ENCODE data around the gene PTPRE.

PTPRE gene

DNA sequence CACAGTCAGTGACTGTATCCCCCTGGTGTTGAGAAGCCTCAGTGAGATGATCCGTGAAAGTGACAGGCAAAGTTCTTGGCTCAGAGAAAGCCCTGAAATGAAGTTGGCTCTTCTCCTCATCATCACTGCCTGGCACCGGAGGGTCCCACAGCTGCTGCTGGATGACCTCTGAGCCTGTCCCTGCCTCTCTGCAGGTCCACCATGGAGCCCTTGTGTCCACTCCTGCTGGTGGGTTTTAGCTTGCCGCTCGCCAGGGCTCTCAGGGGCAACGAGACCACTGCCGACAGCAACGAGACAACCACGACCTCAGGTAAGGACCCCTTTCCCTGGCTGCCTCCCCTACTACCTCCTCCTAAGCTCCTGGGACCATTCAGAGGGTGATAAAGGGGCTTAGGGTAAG, 133.8 kb downstream of the PTPRE start (continued):
- TF ChIP-seq GLI2 (tag by site-specific recombination; IDR thresholded peaks at IDR 0.05; ENCODE audit: borderline replicate concordance, low read depth) (no peak), ZNF157 (tag by site-specific recombination; IDR thresholded peaks at IDR 0.05) (no peak), EGR2 (tag by site-specific recombination; IDR thresholded peaks at IDR 0.05; ENCODE audit: low read depth) (no peak), MEIS1 (CRISPR knock-in tag; IDR thresholded peaks at IDR 0.05; ENCODE audit: borderline replicate concordance) (no peak)

DNA sequence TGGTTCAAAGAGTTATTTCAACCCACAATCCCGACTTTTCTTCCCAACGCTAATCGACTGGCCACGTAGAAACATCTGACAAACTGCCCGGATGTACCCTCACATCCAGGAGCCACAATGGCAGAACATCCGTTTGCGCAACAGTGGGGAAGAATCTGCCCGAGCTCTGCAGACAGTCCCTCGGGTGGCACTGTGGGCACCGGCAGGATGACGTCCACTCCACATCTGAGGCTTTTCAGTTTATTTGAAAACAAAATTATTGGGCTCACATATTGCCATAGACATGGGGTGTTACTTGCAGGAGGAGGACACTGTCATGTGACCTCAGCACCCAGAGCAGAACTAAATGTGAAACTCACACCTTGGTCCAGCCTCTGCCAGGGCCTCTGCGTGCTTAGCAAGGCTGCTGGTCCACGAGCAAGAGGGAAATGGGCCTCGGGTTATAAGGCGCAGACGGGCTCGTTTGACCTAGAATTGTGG, 135.3 kb downstream of the PTPRE start:
- H3K27ac ChIP-seq (ENCODE audit: extremely low read depth, low read depth, low read length), result no peak overlapping the region

More for the DNA sequence above, 135.3 kb downstream of the PTPRE start:
- ChIA-PET POLR2A (no interaction called here), CTCF (interaction anchor here (0.6 kb wide), 1 partner anchor 189 kb away, joined by 3 read pairs; no protein-coding TSS in a partner anchor)
- Histone ChIP-seq H3K9me3 (ENCODE audit: control insufficient read depth, insufficient read depth, low read depth, low read length) (no peaks in the 10 kb centered on the region), H3K36me3 (ENCODE audit: control insufficient read depth in 2 of 2, insufficient read depth in 1 of 2, low read length in 2 of 2) (no peaks in the 10 kb centered on the region), H3K4me1 (ENCODE audit: control insufficient read depth, insufficient read depth, low read length) (no peaks in the 10 kb centered on the region; the same call in 1 of the 2 replicates), H3K4me3 (ENCODE audit: low read depth, low read length) (no peak overlapping the region)
- TF ChIP-seq ZNF175 (tag by site-specific recombination; IDR thresholded peaks at IDR 0.05), result no peak
- no peak for TF ChIP-seq ZNF747 (tag by site-specific recombination; IDR thresholded peaks at IDR 0.05)
- TF ChIP-seq ZNF133 (tag by site-specific recombination; IDR thresholded peaks at IDR 0.05), result no peak
- TF ChIP-seq ZNF366 (tag by site-specific recombination; conservative IDR thresholded peaks at IDR 0.05), result no peak
- no peak for TF ChIP-seq ZNF571 (tag by site-specific recombination; IDR thresholded peaks at IDR 0.05)
- TF ChIP-seq, protein P1, sequence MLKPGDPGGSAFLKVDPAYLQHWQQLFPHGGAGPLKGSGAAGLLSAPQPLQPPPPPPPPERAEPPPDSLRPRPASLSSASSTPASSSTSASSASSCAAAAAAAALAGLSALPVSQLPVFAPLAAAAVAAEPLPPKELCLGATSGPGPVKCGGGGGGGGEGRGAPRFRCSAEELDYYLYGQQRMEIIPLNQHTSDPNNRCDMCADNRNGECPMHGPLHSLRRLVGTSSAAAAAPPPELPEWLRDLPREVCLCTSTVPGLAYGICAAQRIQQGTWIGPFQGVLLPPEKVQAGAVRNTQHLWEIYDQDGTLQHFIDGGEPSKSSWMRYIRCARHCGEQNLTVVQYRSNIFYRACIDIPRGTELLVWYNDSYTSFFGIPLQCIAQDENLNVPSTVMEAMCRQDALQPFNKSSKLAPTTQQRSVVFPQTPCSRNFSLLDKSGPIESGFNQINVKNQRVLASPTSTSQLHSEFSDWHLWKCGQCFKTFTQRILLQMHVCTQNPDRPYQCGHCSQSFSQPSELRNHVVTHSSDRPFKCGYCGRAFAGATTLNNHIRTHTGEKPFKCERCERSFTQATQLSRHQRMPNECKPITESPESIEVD (tag by site-specific recombination; IDR thresholded peaks at IDR 0.05), result no peak
- TF ChIP-seq ZFHX2 (tag by site-specific recombination; conservative IDR thresholded peaks at IDR 0.05), result no peak
- TF ChIP-seq, protein P2, sequence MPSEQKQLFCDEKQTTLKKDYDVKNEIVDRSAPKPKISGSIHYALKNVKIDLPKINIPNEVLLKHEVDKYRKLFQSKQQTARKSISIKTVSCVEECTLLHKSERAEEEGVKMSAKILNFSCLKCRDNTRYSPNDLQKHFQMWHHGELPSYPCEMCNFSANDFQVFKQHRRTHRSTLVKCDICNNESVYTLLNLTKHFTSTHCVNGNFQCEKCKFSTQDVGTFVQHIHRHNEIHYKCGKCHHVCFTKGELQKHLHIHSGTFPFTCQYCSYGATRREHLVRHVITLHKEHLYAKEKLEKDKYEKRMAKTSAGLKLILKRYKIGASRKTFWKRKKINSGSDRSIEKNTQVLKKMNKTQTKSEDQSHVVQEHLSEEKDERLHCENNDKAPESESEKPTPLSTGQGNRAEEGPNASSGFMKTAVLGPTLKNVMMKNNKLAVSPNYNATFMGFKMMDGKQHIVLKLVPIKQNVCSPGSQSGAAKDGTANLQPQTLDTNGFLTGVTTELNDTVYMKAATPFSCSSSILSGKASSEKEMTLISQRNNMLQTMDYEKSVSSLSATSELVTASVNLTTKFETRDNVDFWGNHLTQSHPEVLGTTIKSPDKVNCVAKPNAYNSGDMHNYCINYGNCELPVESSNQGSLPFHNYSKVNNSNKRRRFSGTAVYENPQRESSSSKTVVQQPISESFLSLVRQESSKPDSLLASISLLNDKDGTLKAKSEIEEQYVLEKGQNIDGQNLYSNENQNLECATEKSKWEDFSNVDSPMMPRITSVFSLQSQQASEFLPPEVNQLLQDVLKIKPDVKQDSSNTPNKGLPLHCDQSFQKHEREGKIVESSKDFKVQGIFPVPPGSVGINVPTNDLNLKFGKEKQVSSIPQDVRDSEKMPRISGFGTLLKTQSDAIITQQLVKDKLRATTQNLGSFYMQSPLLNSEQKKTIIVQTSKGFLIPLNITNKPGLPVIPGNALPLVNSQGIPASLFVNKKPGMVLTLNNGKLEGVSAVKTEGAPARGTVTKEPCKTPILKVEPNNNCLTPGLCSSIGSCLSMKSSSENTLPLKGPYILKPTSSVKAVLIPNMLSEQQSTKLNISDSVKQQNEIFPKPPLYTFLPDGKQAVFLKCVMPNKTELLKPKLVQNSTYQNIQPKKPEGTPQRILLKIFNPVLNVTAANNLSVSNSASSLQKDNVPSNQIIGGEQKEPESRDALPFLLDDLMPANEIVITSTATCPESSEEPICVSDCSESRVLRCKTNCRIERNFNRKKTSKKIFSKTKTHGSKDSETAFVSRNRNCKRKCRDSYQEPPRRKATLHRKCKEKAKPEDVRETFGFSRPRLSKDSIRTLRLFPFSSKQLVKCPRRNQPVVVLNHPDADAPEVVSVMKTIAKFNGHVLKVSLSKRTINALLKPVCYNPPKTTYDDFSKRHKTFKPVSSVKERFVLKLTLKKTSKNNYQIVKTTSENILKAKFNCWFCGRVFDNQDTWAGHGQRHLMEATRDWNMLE (tag by site-specific recombination; conservative IDR thresholded peaks at IDR 0.05; ENCODE audit: low read depth), result no peak
- TF ChIP-seq FEZF1 (tag by site-specific recombination; IDR thresholded peaks at IDR 0.05), result no peak
- no peak for TF ChIP-seq ZNF211 (tag by site-specific recombination; IDR thresholded peaks at IDR 0.05; ENCODE audit: low read depth)
- TF ChIP-seq, protein P3, sequence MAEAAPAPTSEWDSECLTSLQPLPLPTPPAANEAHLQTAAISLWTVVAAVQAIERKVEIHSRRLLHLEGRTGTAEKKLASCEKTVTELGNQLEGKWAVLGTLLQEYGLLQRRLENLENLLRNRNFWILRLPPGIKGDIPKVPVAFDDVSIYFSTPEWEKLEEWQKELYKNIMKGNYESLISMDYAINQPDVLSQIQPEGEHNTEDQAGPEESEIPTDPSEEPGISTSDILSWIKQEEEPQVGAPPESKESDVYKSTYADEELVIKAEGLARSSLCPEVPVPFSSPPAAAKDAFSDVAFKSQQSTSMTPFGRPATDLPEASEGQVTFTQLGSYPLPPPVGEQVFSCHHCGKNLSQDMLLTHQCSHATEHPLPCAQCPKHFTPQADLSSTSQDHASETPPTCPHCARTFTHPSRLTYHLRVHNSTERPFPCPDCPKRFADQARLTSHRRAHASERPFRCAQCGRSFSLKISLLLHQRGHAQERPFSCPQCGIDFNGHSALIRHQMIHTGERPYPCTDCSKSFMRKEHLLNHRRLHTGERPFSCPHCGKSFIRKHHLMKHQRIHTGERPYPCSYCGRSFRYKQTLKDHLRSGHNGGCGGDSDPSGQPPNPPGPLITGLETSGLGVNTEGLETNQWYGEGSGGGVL (tag by site-specific recombination; IDR thresholded peaks at IDR 0.05), result no peak
- TF ChIP-seq ZNF354C (tag by site-specific recombination; IDR thresholded peaks at IDR 0.05; ENCODE audit: borderline replicate concordance, low read depth), result no peak
- TF ChIP-seq ZSCAN23 (tag by site-specific recombination; IDR thresholded peaks at IDR 0.05), result no peak
- TF ChIP-seq ZNF843 (tag by site-specific recombination; IDR thresholded peaks at IDR 0.05), result no peak
- no peak for TF ChIP-seq BCL11B (tag by site-specific recombination; IDR thresholded peaks at IDR 0.05; ENCODE audit: low read depth)
- no peak for TF ChIP-seq ZNF664 (tag by site-specific recombination; IDR thresholded peaks at IDR 0.05)
- TF ChIP-seq ZNF510 (tag by site-specific recombination; IDR thresholded peaks at IDR 0.05; ENCODE audit: insufficient replicate concordance), result no peak
